ENCODE data around the gene SUPT6H.

The SUPT6H gene

GRCh38 chr17:28746611-28747050, 84.6 kb downstream of the SUPT6H start:
- TF ChIP-seq CTCF (IDR thresholded peaks at IDR 0.05; ENCODE audit: extremely low read depth, insufficient read depth, missing control alignments): no peak
- in situ Hi-C loops (cut with MboI; ENCODE audit: low pct_unique_long_range_greater_than_20kb, low sequenced_read_pairs, unreplicated experiment): no loop called here
- DNase-seq (ENCODE audit: low spot score): no peak

DNA sequence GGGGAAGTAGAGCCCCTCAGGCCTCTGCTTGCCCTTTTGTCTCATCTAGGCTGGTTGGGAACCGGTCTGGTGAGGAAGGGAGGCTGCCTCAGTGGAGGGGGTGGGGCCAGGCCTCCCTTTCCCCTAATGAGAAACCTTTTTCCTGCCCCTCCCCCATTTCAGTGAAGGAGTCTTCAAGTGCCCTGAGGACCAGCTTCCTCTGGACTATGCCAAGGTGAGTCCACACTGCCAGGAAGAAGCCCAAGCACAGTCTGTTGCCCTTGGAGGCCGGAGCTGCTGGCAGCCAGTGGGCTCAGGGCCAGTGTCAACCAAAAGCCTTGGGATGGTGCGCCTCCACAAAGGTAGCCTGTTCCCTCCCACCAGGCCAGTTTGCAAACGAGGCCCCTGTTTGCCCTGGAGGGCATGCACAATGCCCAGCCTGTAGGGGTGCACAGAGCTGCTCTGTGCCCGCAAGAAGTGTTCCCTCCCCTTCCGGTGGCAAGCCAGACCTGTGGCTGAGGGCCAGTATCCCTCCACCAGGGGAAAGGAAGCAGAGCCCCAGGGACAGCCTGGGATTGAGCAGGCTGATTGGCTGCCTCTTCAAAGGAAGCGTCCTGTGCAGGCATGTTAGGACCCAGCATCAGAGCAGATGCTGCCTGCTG, 85.2 kb downstream of the SUPT6H start:
- in situ Hi-C loops (cut with MboI; ENCODE audit: low pct_unique_long_range_greater_than_20kb, low sequenced_read_pairs, unreplicated experiment): no loop called here

DNA sequence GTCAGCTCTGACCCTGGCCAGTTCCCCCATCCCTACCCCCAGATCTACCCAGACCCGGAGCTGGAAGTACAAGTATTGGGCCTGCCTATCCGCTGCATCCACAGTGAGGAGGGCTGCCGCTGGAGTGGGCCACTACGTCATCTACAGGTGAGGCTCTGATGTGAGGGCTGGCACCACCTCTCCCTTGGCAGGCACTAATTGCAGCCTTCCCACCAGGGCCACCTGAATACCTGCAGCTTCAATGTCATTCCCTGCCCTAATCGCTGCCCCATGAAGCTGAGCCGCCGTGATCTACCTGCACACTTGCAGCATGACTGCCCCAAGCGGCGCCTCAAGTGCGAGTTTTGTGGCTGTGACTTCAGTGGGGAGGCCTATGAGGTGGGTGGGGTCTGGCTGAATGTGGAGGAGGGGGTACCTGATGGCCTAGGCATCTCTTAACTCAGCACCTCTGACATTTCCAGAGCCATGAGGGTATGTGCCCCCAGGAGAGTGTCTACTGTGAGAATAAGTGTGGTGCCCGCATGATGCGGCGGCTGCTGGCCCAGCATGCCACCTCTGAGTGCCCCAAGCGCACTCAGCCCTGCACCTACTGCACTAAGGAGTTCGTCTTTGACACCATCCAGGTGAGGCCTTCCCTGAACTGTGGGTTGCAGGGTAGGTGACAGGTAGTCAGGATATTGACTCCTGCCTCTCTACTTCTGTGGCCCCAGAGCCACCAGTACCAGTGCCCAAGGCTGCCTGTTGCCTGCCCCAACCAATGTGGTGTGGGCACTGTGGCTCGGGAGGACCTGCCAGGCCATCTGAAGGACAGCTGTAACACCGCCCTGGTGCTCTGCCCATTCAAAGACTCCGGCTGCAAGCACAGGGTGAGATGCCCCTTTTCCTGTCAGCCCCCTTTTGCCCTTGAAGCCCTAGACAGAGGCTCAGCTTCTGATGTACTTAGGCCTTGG, 86.1 kb downstream of the SUPT6H start:
- in situ Hi-C loops (cut with MboI; ENCODE audit: low pct_unique_long_range_greater_than_20kb, low sequenced_read_pairs, unreplicated experiment): no loop called here
- no peak for DNase-seq (ENCODE audit: low spot score)
- TF ChIP-seq CTCF (IDR thresholded peaks at IDR 0.05; ENCODE audit: extremely low read depth, insufficient read depth, missing control alignments): no peak

More for the DNA sequence above, 85.2 kb downstream of the SUPT6H start:
- DNase-seq (ENCODE audit: low spot score): no peak
- no peak for TF ChIP-seq CTCF (IDR thresholded peaks at IDR 0.05; ENCODE audit: extremely low read depth, insufficient read depth, missing control alignments)

GRCh38 chr17:28748852-28749515, 87.0 kb downstream of the SUPT6H start:
- DNase-seq (ENCODE audit: low spot score): no peak
- in situ Hi-C loops (cut with MboI; ENCODE audit: low pct_unique_long_range_greater_than_20kb, low sequenced_read_pairs, unreplicated experiment): no loop called here
- no peak for TF ChIP-seq CTCF (IDR thresholded peaks at IDR 0.05; ENCODE audit: extremely low read depth, insufficient read depth, missing control alignments)

DNA sequence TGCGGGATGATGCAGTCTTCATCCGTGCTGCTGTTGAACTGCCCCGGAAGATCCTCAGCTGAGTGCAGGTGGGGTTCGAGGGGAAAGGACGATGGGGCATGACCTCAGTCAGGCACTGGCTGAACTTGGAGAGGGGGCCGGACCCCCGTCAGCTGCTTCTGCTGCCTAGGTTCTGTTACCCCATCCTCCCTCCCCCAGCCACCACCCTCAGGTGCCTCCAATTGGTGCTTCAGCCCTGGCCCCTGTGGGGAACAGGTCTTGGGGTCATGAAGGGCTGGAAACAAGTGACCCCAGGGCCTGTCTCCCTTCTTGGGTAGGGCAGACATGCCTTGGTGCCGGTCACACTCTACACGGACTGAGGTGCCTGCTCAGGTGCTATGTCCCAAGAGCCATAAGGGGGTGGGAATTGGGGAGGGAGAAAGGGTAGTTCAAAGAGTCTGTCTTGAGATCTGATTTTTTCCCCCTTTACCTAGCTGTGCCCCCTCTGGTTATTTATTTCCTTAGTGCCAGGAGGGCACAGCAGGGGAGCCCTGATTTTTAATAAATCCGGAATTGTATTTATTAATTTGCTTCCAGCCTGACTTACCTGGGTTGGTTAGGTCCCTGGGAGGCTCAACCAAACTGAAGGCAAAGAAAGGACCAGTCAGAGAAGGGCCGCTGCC, 87.6 kb downstream of the SUPT6H start:
- in situ Hi-C loops (cut with MboI; ENCODE audit: low pct_unique_long_range_greater_than_20kb, low sequenced_read_pairs, unreplicated experiment): no loop called here

More for the DNA sequence above, 87.6 kb downstream of the SUPT6H start:
- no peak for TF ChIP-seq CTCF (IDR thresholded peaks at IDR 0.05; ENCODE audit: extremely low read depth, insufficient read depth, missing control alignments)
- DNase-seq (ENCODE audit: low spot score): no peak

Data from GM13977 (cell line).